Measurements from ENCODE around the gene PLCXD1.
"Not testable (repeated sequence)": the region's sequence is repeated elsewhere in the genome, so short reads cannot be mapped to it uniquely, and the experiment has no call there.

PLCXD1 gene

GRCh38 chrX:350534-351323, 69.5 kb downstream of the PLCXD1 start:
- in situ Hi-C loops (cut with HindIII; ENCODE audit: low sequenced_read_pairs), result no loop called here
- H3K4me3 ChIP-seq (ENCODE audit: low read depth, low read length), result no peak overlapping the region
- no peak for DNase-seq (ENCODE audit: low read depth)
- TF ChIP-seq, protein P1, sequence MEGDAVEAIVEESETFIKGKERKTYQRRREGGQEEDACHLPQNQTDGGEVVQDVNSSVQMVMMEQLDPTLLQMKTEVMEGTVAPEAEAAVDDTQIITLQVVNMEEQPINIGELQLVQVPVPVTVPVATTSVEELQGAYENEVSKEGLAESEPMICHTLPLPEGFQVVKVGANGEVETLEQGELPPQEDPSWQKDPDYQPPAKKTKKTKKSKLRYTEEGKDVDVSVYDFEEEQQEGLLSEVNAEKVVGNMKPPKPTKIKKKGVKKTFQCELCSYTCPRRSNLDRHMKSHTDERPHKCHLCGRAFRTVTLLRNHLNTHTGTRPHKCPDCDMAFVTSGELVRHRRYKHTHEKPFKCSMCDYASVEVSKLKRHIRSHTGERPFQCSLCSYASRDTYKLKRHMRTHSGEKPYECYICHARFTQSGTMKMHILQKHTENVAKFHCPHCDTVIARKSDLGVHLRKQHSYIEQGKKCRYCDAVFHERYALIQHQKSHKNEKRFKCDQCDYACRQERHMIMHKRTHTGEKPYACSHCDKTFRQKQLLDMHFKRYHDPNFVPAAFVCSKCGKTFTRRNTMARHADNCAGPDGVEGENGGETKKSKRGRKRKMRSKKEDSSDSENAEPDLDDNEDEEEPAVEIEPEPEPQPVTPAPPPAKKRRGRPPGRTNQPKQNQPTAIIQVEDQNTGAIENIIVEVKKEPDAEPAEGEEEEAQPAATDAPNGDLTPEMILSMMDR (IDR thresholded peaks at IDR 0.05; ENCODE audit: low read depth, low read length, missing control alignments), result no peak

- in situ Hi-C loops (cut with HindIII; ENCODE audit: low sequenced_read_pairs); H3K4me3 ChIP-seq (ENCODE audit: low read depth, low read length); DNase-seq (ENCODE audit: low read depth): not testable (repeated sequence)
Observed at GRCh38 chrX:351324-351641, 70.1 kb downstream of the PLCXD1 start.

DNA sequence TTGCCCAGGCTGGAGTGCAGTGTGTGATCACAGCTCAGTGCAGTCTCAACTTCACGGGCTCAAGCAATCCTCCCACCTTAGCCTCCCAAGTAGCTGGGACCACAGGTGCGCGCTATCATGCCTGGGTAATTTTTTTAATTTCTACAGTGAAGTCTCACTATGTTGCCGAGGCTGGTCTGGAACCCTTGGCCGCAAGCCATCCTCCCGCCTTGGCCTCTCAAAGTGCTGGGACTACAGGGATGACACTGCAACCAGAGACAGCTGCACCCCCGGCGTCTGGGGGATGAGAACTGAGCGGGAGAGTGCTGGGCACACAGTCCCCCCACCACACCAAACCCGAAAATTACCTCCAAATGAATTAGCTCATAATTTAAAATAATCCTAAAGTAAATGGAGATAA, 70.6 kb downstream of the PLCXD1 start:
- in situ Hi-C loops (cut with HindIII; ENCODE audit: low sequenced_read_pairs), result no loop called here
- DNase-seq (ENCODE audit: low read depth), result no peak
- no peak overlapping the region for H3K4me3 ChIP-seq (ENCODE audit: low read depth, low read length)
- TF ChIP-seq, protein P1 (IDR thresholded peaks at IDR 0.05; ENCODE audit: low read depth, low read length, missing control alignments), result no peak

DNA sequence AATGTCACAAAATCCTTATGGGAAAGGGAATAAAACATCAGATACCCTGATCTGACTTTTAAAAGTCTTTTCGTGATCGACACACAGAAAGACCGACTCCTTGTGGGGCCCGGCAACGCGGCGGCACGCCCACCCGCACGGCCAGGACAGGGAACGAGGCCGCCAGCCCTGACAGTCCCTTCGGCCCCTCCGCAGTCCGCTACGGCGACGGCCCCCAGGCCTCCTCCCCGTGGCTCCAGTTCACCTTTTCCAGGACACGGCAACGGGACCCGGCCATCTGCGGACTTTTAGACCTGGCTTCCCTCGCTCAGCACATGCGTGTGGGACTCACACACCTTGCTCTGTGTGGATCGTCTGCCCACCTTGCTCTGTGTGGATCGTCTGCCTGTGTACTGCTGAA, 71.0 kb downstream of the PLCXD1 start:
- no peak overlapping the region for H3K4me3 ChIP-seq (ENCODE audit: low read depth, low read length)
- TF ChIP-seq, protein P1 (IDR thresholded peaks at IDR 0.05; ENCODE audit: low read depth, low read length, missing control alignments), result no peak
- in situ Hi-C loops (cut with HindIII; ENCODE audit: low sequenced_read_pairs), result no loop called here
- no peak for DNase-seq (ENCODE audit: low read depth)

GRCh38 chrX:352582-353314, 71.6 kb downstream of the PLCXD1 start:
- H3K4me3 ChIP-seq (ENCODE audit: low read depth, low read length), result no peak overlapping the region
- no peak for DNase-seq (ENCODE audit: low read depth)
- in situ Hi-C loops (cut with HindIII; ENCODE audit: low sequenced_read_pairs), result no loop called here
- TF ChIP-seq, protein P1 (IDR thresholded peaks at IDR 0.05; ENCODE audit: low read depth, low read length, missing control alignments), result no peak

Data from astrocyte of the cerebellum (primary cell).